ENCODE measurements around the gene CRYBA1. TPM values are rescaled to one million over a fixed set of nuclear protein-coding genes. Genes with fewer than 3 reads are reported as not detected.
"Not testable (repeated sequence)": the region's sequence is repeated elsewhere in the genome, so short reads cannot be mapped to it uniquely, and the experiment has no call there.

The CRYBA1 gene
- total and polyA plus RNA-seq, 7 donors = not detected

GRCh38 chr17:29257756-29258155 is 11.1 kb downstream of the CRYBA1 start:
- Histone ChIP-seq H3K4me3 (no peak overlapping the region), H3K27me3 (ENCODE audit: insufficient read depth in 3 of 3, low read length in 2 of 3) (no peaks in the 10 kb centered on the region), H3K4me1 (peaks cover 37% of the 10 kb centered on the region), H3K36me3 (ENCODE audit: insufficient read depth in 1 of 2, low read depth in 1 of 2) (peaks cover 0 to 58% of the 10 kb centered on the region in 2 donors), H3K27ac (peak overlapping the region; percentile 18), H3K9me3 (no peaks in the 10 kb centered on the region)
- WGBS, 3 donors = 48 to 67% (median 52%) methylated on average over 3 of the region's 3 CpGs
- ATAC-seq = peak in 2 of 4 donors; percentile 34 to 49
- TF ChIP-seq CTCF (IDR thresholded peaks at IDR 0.05) = no peak
- no peak for DNase-seq
- intact Hi-C loops (cut with DNase I) = loop anchor here in 1 of 2 donors (5.0 kb wide), 1 partner anchor 1725 kb away; no protein-coding TSS in a partner anchor

- Histone ChIP-seq H3K4me1 (peaks cover 3% of the 10 kb centered on the region), H3K4me3 (no peak overlapping the region), H3K36me3 (ENCODE audit: insufficient read depth in 1 of 2, low read depth in 1 of 2) (peaks cover 0 to 82% of the 10 kb centered on the region in 2 donors), H3K27ac (no peak overlapping the region), H3K9me3 (no peaks in the 10 kb centered on the region), H3K27me3 (ENCODE audit: insufficient read depth in 3 of 3, low read length in 2 of 3) (no peaks in the 10 kb centered on the region)
- ATAC-seq = no peak
- 83 to 89% (median 83%) methylated on average over 5 of the region's 5 CpGs for WGBS, 3 donors
- no peak for DNase-seq
- intact Hi-C loops (cut with DNase I) = no loop called here
- TF ChIP-seq CTCF (IDR thresholded peaks at IDR 0.05) = no peak
Observed at GRCh38 chr17:29263916-29264315, 17.3 kb downstream of the CRYBA1 start.

- H3K27ac ChIP-seq; H3K4me3 ChIP-seq; H3K4me1 ChIP-seq; DNase-seq; ATAC-seq; H3K9me3 ChIP-seq; intact Hi-C loops (cut with DNase I); H3K27me3 ChIP-seq (ENCODE audit: insufficient read depth in 3 of 3, low read length in 2 of 3): not testable (repeated sequence)
- WGBS, 3 donors = 93 to 97% (median 95%) methylated on average over 6 to 9 of the region's 9 CpGs
- peaks cover 5 to 66% of the 10 kb centered on the region in 2 donors for H3K36me3 ChIP-seq (ENCODE audit: insufficient read depth in 1 of 2, low read depth in 1 of 2)
Observed at GRCh38 chr17:29271980-29272379, 25.3 kb downstream of the CRYBA1 start.

- peaks cover 5 to 68% of the 10 kb centered on the region in 2 donors for H3K36me3 ChIP-seq (ENCODE audit: insufficient read depth in 1 of 2, low read depth in 1 of 2)
- no peaks in the 10 kb centered on the region for H3K27me3 ChIP-seq (ENCODE audit: insufficient read depth in 3 of 3, low read length in 2 of 3)
- intact Hi-C loops (cut with DNase I) = no loop called here
- peaks cover 17% of the 10 kb centered on the region for H3K4me1 ChIP-seq
- no peak overlapping the region for H3K27ac ChIP-seq
- ATAC-seq (no peak), DNase-seq (no peak)
- no peak for TF ChIP-seq CTCF (IDR thresholded peaks at IDR 0.05)
- 81 to 90% (median 88%) methylated on average over 1 of the region's 1 CpG for WGBS, 3 donors
- H3K9me3 ChIP-seq = no peaks in the 10 kb centered on the region
- H3K4me3 ChIP-seq = no peak overlapping the region
Observed at GRCh38 chr17:29273924-29274323, 27.3 kb downstream of the CRYBA1 start.

GRCh38 chr17:29278692-29279091 is 32.0 kb downstream of the CRYBA1 start:
- no peak for DNase-seq
- no peak for ATAC-seq
- no peak for TF ChIP-seq CTCF (IDR thresholded peaks at IDR 0.05)
- H3K4me1 ChIP-seq = peaks cover 28% of the 10 kb centered on the region
- intact Hi-C loops (cut with DNase I) = no loop called here
- H3K4me3 ChIP-seq = no peak overlapping the region
- H3K9me3 ChIP-seq = no peaks in the 10 kb centered on the region
- no peaks in the 10 kb centered on the region for H3K27me3 ChIP-seq (ENCODE audit: insufficient read depth in 3 of 3, low read length in 2 of 3)
- no peak overlapping the region for H3K27ac ChIP-seq
- H3K36me3 ChIP-seq (ENCODE audit: insufficient read depth in 1 of 2, low read depth in 1 of 2) = peaks cover 16 to 71% of the 10 kb centered on the region in 2 donors
